Activated T-cell treated with anti-CD3 and anti-CD28 coated beads, Interleukin-2, amount 50 U/mL, for 24 hours (primary cell): ENCODE results near the gene HOMEZ.

Source experiments
- DNase-seq: peaks from one replicate; pipeline ENCODE4 v3.0.0-alpha.2; 2020
- H3K27ac Mint-ChIP-seq: 2 replicates; pipeline ENCODE4 v1.8.0; 2020; ENCODE audit warnings: mild to moderate bottlenecking, mixed read lengths
- H3K27me3 Mint-ChIP-seq: 2 replicates; pipeline ENCODE4 v1.8.0; 2020; ENCODE audit warnings: mixed read lengths
- H3K36me3 Mint-ChIP-seq: 2 replicates; pipeline ENCODE4 v1.8.0; 2020; ENCODE audit warnings: low read depth, mixed read lengths
- H3K4me1 Mint-ChIP-seq: 2 replicates; pipeline ENCODE4 v1.8.0; 2020; ENCODE audit warnings: low read depth, mixed read lengths
- H3K4me3 Mint-ChIP-seq: 2 replicates; pipeline ENCODE4 v1.8.0; 2020; ENCODE audit warnings: mild to moderate bottlenecking, moderate library complexity, mixed read lengths
- H3K9me3 Mint-ChIP-seq: 2 replicates; pipeline ENCODE4 v1.8.0; 2020; ENCODE audit warnings: mixed read lengths

The HOMEZ gene

DNA sequence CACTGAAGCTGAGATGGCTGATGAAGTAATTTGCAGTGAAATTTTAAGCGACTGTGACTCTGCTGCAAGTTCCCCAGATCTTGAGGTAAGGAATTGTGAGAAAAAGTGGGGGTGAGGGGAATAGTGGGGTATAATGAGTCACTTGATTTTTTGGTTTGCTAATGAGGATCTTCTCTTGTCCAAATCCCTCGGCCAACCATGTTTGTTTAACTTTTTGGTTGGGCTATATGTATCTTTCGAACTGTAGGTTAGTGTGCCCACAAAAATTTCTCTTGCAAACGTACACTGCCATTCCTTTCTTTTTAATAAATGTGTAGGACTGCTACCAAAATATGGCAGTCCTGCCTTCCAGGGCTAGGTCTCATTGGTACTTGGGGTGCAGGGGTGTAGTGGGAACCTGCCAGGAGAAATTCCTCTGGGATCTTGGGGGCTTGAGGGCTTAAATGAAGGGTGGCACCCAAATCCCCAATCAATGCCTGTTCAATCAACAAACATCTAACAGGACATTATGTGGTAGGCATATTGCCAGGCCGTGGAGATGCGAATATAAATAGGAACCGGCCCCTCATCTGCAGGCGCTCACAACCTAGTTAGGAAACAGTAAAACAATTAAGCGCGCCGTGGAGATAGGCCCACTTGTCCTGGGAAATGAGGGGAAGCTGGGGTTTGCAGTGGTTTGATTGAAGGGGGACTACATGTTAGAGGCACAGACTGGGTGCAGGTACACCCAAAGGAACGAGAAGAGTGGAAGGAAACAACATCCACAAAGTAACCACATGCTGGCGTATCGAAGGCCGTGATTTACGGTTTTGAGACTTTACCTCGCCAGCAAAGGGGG is 34.0 kb upstream of the HOMEZ start:
- Mint-ChIP-seq H3K4me3 (peak overlapping the region; percentile 89), H3K4me1 (peaks cover 32% of the 10 kb centered on the region), H3K27ac (peak overlapping the region; percentile 98), H3K27me3 (no peaks in the 10 kb centered on the region), H3K36me3 (peaks cover 41% of the 10 kb centered on the region), H3K9me3 (no peaks in the 10 kb centered on the region)
- DNase-seq: peak; percentile 42

GRCh38 chr14:23316300-23316699 is 30.4 kb upstream of the HOMEZ start:
- Mint-ChIP-seq H3K4me3 (no peak overlapping the region), H3K27ac (no peak overlapping the region)

GRCh38 chr14:23310546-23310945 is 24.6 kb upstream of the HOMEZ start:
- no peak for DNase-seq
- Mint-ChIP-seq H3K27me3 (peaks cover 35% of the 10 kb centered on the region), H3K4me1 (peaks cover 4% of the 10 kb centered on the region), H3K9me3 (no peaks in the 10 kb centered on the region), H3K4me3 (no peak overlapping the region), H3K36me3 (no peaks in the 10 kb centered on the region), H3K27ac (no peak overlapping the region)

More at GRCh38 chr14:23316300-23316699, 30.4 kb upstream of the HOMEZ start:
- no peaks in the 10 kb centered on the region for H3K27me3 Mint-ChIP-seq
- H3K4me1 Mint-ChIP-seq: peaks cover 13% of the 10 kb centered on the region
- no peaks in the 10 kb centered on the region for H3K9me3 Mint-ChIP-seq
- H3K36me3 Mint-ChIP-seq: peaks cover 9% of the 10 kb centered on the region
- no peak for DNase-seq

DNA sequence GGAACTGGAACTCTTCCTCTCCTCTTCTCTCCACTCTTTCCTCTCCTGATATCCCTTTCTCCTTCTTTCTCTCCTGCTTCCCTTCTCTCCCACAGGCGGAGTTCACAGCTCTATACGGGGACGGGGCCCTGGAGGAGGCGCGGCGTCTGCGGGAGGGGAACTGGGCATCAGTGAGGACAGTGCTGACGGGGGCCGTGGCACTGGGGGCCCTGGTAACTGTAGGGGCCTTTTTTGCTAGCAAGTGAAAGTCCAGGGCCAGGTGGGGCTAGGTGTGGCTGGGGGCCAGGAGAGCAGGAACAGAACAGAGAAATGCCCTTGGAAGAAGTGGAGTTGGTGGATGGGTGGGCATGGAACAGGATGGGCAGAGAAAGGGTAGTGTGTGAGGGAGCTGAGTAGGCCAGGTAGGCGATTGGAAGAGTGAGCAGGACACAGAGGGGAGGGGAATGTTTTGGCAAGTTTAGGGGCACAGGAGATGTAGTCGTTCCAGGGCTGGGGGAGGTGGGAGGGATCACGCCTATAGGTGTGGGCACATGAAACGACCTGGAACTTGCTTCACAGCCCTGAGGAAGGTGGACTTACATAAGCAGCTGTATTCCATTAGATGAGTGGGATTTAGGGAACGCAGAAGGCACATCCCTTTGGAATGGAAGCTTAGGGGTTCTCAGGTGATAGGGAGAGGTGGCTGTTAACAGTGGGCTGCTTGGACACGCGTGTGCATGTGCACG is 23.0 kb upstream of the HOMEZ start:
- H3K36me3 Mint-ChIP-seq: no peaks in the 10 kb centered on the region
- no peak for DNase-seq
- H3K27ac Mint-ChIP-seq: no peak overlapping the region
- peaks cover 37% of the 10 kb centered on the region for H3K27me3 Mint-ChIP-seq
- H3K4me1 Mint-ChIP-seq: peaks cover 4% of the 10 kb centered on the region
- H3K4me3 Mint-ChIP-seq: no peak overlapping the region
- H3K9me3 Mint-ChIP-seq: no peaks in the 10 kb centered on the region

DNA sequence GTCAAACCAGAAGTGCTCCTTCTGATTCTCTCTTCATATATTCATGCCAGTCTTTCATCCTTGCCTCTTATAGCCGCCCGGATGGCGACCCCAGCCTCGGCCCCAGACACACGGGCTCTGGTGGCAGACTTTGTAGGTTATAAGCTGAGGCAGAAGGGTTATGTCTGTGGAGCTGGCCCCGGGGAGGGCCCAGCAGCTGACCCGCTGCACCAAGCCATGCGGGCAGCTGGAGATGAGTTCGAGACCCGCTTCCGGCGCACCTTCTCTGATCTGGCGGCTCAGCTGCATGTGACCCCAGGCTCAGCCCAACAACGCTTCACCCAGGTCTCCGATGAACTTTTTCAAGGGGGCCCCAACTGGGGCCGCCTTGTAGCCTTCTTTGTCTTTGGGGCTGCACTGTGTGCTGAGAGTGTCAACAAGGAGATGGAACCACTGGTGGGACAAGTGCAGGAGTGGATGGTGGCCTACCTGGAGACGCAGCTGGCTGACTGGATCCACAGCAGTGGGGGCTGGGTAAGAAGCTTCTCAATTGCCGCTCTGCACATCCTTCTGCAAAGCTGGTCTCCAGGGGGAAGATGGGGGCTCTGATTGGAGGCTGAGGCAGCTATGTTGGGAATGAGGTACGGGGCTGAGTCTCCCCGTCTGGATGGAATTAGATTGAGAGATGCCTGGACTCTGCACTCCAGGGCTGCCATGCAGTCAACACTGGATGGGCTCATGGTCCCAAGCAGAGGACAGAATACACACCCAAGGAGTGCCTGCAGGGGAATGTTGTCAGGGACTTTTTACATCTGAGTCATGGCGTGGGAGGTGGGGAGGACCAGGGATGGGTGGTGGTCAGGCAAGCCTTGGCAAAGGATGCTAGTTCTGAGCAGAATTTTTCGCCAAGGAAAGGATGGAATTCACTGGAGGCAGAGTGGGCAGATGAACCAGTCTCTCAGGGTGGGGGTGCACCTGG is 22.0 kb upstream of the HOMEZ start:
- H3K27ac Mint-ChIP-seq: no peak overlapping the region
- no peak overlapping the region for H3K4me3 Mint-ChIP-seq
- peaks cover 37% of the 10 kb centered on the region for H3K27me3 Mint-ChIP-seq
- H3K4me1 Mint-ChIP-seq: peaks cover 7% of the 10 kb centered on the region
- no peak for DNase-seq
- H3K9me3 Mint-ChIP-seq: no peaks in the 10 kb centered on the region
- H3K36me3 Mint-ChIP-seq: no peaks in the 10 kb centered on the region

DNA sequence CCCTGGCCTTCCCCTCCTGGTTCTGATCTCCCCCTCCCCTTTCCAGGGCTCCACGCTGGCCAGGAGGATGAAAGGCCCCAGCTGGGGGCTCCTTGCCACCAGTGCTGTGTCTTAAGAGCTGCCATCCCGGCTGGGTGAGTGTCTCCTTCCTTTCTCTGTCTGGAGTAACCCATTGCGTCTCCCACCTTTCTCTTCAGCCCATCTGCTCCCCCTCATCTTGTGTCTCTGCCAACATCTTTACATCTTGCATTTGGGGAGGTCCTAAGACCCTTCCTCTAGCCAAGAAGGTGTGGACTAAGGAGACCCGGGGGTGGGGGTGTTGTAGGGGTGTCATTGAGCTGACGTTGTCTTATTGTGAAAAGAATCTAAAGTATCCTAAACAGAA is 21.2 kb upstream of the HOMEZ start:
- H3K27me3 Mint-ChIP-seq: peaks cover 37% of the 10 kb centered on the region
- peaks cover 3% of the 10 kb centered on the region for H3K36me3 Mint-ChIP-seq
- no peak overlapping the region for H3K27ac Mint-ChIP-seq
- H3K4me3 Mint-ChIP-seq: no peak overlapping the region
- DNase-seq: no peak
- peaks cover 12% of the 10 kb centered on the region for H3K4me1 Mint-ChIP-seq
- no peaks in the 10 kb centered on the region for H3K9me3 Mint-ChIP-seq

- Mint-ChIP-seq H3K27me3 (peaks cover 37% of the 10 kb centered on the region), H3K27ac (no peak within 1 kb of the TSS), H3K4me3 (peak within 1 kb of the TSS; percentile 33), H3K4me1 (peaks cover 12% of the 10 kb centered on the region), H3K9me3 (no peaks in the 10 kb centered on the region), H3K36me3 (peaks cover 3% of the 10 kb centered on the region)
- no peak for DNase-seq
Observed at GRCh38 chr14:23306412-23307145, 20.6 kb upstream of the HOMEZ start, which contains the start of gene BCL2L2. Gene BCL2L2, plus strand, starts transcription at chr14:23306833. Its CDS starts 935 bp downstream, at chr14:23307768.

- Mint-ChIP-seq H3K4me3 (peak within 1 kb of the TSS; percentile 97), H3K9me3 (no peaks in the 10 kb centered on the region), H3K36me3 (peaks cover 35% of the 10 kb centered on the region), H3K27me3 (peaks cover 20% of the 10 kb centered on the region), H3K27ac (peak within 1 kb of the TSS; percentile 99), H3K4me1 (peaks cover 29% of the 10 kb centered on the region)
- peak; percentile 89 for DNase-seq
Observed at GRCh38 chr14:23302290-23303225, 16.6 kb upstream of the HOMEZ start, which contains the start of gene PPP1R3E. Gene PPP1R3E, minus strand, starts transcription at chr14:23302859. Its CDS starts 283 bp downstream, at chr14:23302576.

DNA sequence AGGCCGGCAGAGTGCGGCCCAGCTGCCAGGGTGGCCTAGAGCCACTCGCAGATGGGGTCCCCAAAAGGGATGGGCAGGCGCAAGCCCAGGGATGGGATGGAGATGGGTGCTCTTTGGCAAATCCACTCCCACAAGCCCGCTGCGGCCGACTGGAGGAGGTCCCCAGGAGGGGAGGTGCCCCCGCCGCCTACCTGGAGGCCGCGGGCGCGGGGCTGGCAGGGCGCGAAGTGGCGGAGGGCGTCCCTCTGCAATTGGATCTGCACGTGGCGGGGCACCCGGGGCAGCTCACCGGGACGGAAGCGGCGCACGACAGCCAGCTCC is 16.0 kb upstream of the HOMEZ start:
- peaks cover 41% of the 10 kb centered on the region for H3K36me3 Mint-ChIP-seq
- H3K4me3 Mint-ChIP-seq: peak overlapping the region; percentile 97
- no peak for DNase-seq
- peaks cover 14% of the 10 kb centered on the region for H3K27me3 Mint-ChIP-seq
- peaks cover 29% of the 10 kb centered on the region for H3K4me1 Mint-ChIP-seq
- H3K9me3 Mint-ChIP-seq: no peaks in the 10 kb centered on the region
- H3K27ac Mint-ChIP-seq: peak overlapping the region; percentile 97

DNA sequence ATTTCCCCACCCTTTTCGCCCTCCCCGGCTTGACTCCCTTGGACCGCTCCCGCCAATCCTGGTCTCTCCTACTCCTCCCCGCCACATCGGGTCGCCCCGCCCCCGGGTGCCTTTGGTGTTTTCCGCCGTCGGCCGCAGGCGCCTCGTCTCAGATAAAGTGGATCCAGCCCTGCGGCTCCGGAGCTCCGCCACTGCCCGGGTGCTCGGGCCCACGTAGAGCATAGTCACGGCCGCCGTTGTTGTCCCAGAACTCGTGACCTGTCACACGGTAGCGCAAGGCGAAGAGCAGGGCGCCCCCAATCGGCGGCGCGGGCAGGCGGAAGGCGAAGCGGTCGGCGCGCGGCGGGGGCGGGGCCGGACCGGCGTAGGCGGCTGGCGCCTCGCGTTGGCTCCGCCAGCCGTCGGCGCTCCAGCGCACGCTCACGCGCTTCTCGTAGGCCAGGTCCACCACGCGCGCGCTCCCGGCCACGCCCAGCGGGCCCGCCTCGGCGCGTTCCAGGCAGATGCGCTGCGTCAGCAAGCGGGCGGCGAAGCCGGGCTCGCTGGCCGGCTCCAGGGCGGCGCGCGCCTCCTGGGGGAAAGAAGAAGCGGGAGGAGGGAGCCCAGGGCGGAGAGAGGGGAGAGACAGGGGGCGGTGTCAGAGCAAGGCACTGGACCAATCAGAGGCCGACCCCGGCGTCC is 15.5 kb upstream of the HOMEZ start:
- peaks cover 11% of the 10 kb centered on the region for H3K27me3 Mint-ChIP-seq
- peaks cover 29% of the 10 kb centered on the region for H3K4me1 Mint-ChIP-seq
- H3K9me3 Mint-ChIP-seq: no peaks in the 10 kb centered on the region
- H3K4me3 Mint-ChIP-seq: peak overlapping the region; percentile 97
- peak overlapping the region; percentile 97 for H3K27ac Mint-ChIP-seq
- peaks cover 46% of the 10 kb centered on the region for H3K36me3 Mint-ChIP-seq
- peak; percentile 99 for DNase-seq

DNA sequence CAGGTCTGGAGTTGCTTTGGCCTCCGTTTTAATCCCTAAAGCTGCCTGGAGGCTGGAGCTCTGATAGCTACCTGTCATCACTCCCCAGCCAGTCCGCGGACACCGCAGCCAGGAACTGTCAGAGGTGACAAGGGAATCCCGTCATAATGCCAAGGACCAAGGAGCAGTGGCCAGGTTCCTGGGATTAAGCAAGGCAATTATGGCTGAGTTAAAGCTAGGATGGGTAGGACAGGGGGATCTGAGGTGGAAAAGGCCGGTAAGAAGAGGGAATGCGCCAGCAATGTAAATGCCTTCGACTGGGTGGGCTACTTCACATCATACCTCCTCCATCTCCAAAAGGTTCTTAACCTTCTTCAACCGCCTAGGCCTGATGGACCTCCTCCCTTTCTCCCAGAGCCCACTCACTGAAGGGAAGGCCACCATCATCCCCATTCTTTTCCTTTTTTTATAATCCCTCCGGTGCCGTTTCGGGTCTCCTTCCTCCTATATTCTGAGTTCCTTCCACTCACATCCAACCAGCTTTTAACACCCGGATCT is 14.8 kb upstream of the HOMEZ start:
- H3K27ac Mint-ChIP-seq: peak overlapping the region; percentile 97
- DNase-seq: peak; percentile 46
- peaks cover 4% of the 10 kb centered on the region for H3K27me3 Mint-ChIP-seq
- H3K9me3 Mint-ChIP-seq: no peaks in the 10 kb centered on the region
- H3K4me1 Mint-ChIP-seq: peaks cover 29% of the 10 kb centered on the region
- peak overlapping the region; percentile 87 for H3K4me3 Mint-ChIP-seq
- peaks cover 50% of the 10 kb centered on the region for H3K36me3 Mint-ChIP-seq

DNA sequence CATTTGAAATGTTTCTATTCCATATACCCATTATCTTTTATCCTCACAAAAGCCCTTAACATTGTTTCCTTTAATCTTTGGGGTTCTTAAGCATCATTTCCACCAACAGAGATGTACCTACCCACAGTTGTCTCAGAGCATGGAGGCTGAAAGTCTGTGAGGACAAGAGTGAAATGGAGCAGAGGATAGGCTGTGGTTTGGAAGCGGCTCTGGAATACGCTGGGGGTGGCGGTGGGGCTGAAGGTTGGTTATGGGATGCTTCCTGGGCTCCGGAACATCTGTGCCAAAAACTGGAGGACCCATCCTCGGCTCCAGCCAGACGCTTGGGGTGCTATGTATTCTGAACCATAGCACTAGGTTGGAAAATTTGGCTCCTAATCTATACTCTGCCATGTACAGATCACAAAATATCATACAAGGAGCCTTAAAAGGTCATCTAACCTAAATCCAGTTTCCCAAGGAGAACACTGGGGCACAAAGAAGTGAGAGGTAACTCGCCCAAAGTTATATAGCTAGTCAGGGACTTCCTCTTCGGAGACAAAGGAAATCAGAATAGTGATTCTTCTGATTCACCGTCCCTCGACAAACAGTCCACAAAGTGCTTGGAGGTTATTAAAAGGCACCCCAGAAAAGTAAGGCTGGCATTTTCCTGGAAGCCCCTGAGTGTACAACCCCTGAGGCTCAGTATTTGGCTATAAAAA is 14.2 kb upstream of the HOMEZ start:
- H3K36me3 Mint-ChIP-seq: peaks cover 53% of the 10 kb centered on the region
- peak overlapping the region; percentile 87 for H3K4me3 Mint-ChIP-seq
- H3K4me1 Mint-ChIP-seq: peaks cover 32% of the 10 kb centered on the region
- no peaks in the 10 kb centered on the region for H3K9me3 Mint-ChIP-seq
- no peak for DNase-seq
- no peaks in the 10 kb centered on the region for H3K27me3 Mint-ChIP-seq
- H3K27ac Mint-ChIP-seq: peak overlapping the region; percentile 97
